MG63 (cell line): ENCODE data around the gene GNLY. TPM values are rescaled to one million over a fixed set of nuclear protein-coding genes. Genes with fewer than 3 reads are reported as not detected.

Source experiments
- DNase-seq: peaks from one replicate; pipeline ENCODE4 v3.0.0-alpha.2; 2020
- H3K27me3 ChIP-seq: fragments of 250-450 bp; sonication (Bioruptor Pico); 2 replicates; pipeline ENCODE4 v1.5.1; 2020; ENCODE audit warnings: mild to moderate bottlenecking, moderate library complexity
- H3K36me3 ChIP-seq: fragments of 250-450 bp; sonication (Bioruptor Pico); 2 replicates; pipeline ENCODE4 v1.5.1; 2020; ENCODE audit warnings: mild to moderate bottlenecking, moderate library complexity
- H3K4me3 ChIP-seq: fragments of 250-450 bp; sonication (Bioruptor Pico); 2 replicates; pipeline ENCODE4 v1.5.1; 2020; ENCODE audit warnings: mild to moderate bottlenecking, moderate library complexity
- H3K9me3 ChIP-seq: fragments of 250-450 bp; sonication (Bioruptor Pico); 2 replicates; pipeline ENCODE4 v1.5.1; 2020; ENCODE audit warnings: mild to moderate bottlenecking, moderate library complexity
- total RNA-seq: library from RNA; depleted of rRNA; stranded (reverse); fragments of >200 nt; shearing (Covaris generic); gene quantifications from 2 replicates; pipeline ENCODE4 v1.2.3, GENCODE V29; 2014; ENCODE audit warnings: low replicate concordance

The GNLY gene
- total RNA-seq, 1 experiment from 2014 or later = not detected

DNA sequence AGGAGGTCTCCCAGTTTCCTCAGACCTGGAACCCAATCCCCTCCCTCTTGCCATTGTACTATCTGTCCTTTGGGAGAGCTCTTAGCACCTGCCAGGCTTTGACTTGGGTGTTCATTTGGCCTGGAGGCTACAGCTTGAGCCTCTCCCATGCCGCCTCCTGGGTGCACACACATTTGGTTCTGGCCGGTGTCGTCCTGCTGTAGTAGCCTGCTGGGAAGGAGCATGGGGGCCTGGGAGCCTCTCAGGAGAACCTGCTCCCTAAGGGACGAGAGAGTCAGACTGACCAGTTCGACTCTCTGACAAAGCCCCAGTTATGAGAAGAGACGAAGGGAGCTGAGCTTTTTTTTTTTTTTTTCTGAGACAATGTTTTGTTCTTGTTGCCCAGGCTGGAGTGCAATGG lies 18.7 kb upstream of the GNLY start:
- H3K27me3 ChIP-seq = no peaks in the 10 kb centered on the region
- H3K9me3 ChIP-seq = no peaks in the 10 kb centered on the region
- no peaks in the 10 kb centered on the region for H3K36me3 ChIP-seq
- DNase-seq = no peak
- no peak overlapping the region for H3K4me3 ChIP-seq

DNA sequence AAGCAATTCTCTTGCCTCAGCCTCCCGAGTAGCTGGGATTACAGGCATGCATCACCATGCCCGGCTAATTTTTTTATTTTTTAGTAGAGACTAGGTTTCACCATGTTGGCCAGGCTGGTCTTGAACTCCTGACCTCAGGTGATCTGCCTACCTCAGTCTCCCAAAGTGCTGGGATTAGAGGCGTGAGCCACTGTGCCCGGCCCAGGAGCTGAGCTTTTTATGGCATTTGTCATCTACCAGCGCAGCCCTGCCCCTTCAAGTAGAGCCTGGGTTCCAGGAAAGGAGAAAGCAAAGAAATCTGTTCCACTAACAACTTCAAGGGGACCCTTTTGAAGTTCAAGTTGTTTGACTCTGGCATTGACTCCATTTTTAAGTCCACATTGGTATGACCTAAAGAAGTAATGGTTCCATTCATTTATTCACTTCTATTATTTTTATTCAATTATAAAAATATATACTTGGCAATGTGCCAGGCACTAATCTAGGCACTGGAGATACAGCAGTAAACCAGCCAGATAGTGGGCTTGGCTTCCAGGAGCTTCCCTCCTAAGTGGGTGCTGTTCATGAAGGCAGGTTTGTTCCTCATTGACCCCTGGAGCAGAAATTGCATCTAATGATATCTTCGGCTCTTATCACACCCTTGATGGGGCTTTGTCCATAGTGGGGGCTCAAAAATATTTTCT lies 18.2 kb upstream of the GNLY start:
- no peaks in the 10 kb centered on the region for H3K9me3 ChIP-seq
- H3K36me3 ChIP-seq = no peaks in the 10 kb centered on the region
- no peak overlapping the region for H3K4me3 ChIP-seq
- DNase-seq = no peak
- no peaks in the 10 kb centered on the region for H3K27me3 ChIP-seq

DNA sequence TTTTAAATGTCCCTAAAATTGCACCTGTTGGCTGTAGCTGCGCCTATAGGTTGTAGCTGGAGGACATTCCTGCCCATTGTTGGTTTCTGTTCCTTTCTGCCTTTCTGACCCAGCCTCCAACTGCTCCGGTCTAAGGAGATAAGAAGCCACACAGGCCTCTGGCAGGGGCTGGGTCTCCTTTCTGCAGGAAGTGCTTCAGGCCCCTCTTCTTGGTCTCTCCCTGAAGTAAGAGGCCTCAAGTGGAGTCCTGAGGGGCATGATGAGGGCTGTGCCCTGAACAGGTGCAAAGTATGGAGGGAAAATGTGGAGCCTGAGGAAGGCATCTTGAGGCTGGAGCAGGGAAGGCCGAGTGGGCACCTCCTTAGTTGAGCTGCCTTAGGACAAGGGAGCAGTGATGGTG lies 15.8 kb upstream of the GNLY start:
- DNase-seq = no peak
- Histone ChIP-seq H3K9me3 (no peaks in the 10 kb centered on the region), H3K4me3 (no peak overlapping the region), H3K27me3 (no peaks in the 10 kb centered on the region), H3K36me3 (no peaks in the 10 kb centered on the region)

- Histone ChIP-seq H3K9me3 (no peaks in the 10 kb centered on the region), H3K4me3 (no peak overlapping the region), H3K27me3 (no peaks in the 10 kb centered on the region), H3K36me3 (no peaks in the 10 kb centered on the region)
- peak; percentile 85 for DNase-seq
Measured at GRCh38 chr2:85678794-85679672, 15.1 kb upstream of the GNLY start.

GRCh38 chr2:85680707-85681371 lies 13.3 kb upstream of the GNLY start:
- no peaks in the 10 kb centered on the region for H3K9me3 ChIP-seq
- DNase-seq = no peak
- no peaks in the 10 kb centered on the region for H3K36me3 ChIP-seq
- H3K27me3 ChIP-seq = no peaks in the 10 kb centered on the region
- H3K4me3 ChIP-seq = no peak overlapping the region

DNA sequence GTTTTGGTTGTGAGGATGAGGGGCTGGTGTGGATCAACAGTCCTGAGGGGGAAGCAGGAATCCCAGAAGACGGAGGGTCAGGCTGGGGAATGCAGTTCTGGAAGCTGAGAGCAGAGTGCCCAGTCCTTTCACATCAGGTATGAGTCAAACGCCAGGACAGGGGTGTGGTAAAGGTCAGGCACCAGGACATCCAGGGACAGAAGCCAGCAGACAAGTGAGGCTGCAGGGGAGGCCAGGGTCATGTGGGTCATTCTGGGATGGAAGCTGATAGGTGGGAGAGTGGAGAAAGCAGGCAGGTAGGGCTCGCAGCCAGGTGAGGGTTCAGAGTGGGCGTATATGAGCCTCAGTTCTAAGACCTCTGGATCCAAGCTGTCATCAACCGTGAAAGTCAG lies 12.8 kb upstream of the GNLY start:
- peak; percentile 32 for DNase-seq

DNA sequence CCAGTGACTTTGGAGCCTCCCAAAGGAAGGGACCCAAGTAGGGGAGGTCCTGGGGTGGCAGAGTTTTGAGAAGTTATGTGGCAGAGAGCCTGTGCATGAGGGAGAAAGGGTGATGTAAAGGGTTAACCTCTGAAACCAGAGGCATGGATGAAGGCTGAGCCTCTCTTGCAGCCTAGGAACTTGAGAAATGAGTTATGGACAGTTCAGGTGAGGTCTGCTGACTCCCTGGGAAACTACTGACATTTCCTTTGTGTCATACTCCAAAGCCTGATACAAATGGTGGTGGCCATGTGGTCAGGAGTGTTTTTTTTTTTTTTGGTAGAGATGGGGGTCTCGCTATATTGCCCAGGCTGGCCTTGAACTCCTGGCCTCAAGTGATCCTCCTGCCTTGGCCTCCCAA lies 12.4 kb upstream of the GNLY start:
- Histone ChIP-seq H3K27me3 (no peaks in the 10 kb centered on the region), H3K36me3 (no peaks in the 10 kb centered on the region), H3K9me3 (no peaks in the 10 kb centered on the region), H3K4me3 (no peak overlapping the region)
- no peak for DNase-seq

More for the DNA sequence above, 12.8 kb upstream of the GNLY start:
- Histone ChIP-seq H3K4me3 (no peak overlapping the region), H3K27me3 (no peaks in the 10 kb centered on the region), H3K36me3 (no peaks in the 10 kb centered on the region), H3K9me3 (no peaks in the 10 kb centered on the region)

- H3K36me3 ChIP-seq = no peaks in the 10 kb centered on the region
- H3K27me3 ChIP-seq = no peaks in the 10 kb centered on the region
- no peak for DNase-seq
- H3K4me3 ChIP-seq = no peak overlapping the region
- no peaks in the 10 kb centered on the region for H3K9me3 ChIP-seq
Measured at GRCh38 chr2:85682378-85682777, 11.8 kb upstream of the GNLY start.

DNA sequence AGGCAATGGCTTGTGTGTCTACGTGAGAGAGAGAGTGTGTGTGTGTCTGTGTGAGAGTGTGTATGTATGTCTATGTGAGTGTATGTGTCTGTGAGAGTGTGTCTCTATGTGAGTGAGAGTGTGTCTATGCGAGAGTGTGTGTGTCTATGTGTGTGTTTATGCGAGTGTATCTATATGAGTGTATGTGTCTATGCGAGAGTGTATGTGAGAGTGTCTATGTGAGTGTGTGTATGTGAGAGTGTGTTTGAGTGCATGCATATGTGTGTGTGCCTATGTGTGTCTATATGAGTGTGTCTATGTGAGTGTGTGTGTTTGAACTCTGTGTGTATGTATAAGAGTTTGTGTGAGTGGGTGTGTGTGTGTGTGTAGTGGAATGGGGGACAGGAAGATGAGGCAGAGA lies 9.8 kb upstream of the GNLY start:
- Histone ChIP-seq H3K4me3 (no peak overlapping the region), H3K36me3 (no peaks in the 10 kb centered on the region), H3K9me3 (no peaks in the 10 kb centered on the region), H3K27me3 (no peaks in the 10 kb centered on the region)
- no peak for DNase-seq

GRCh38 chr2:85684806-85685205 lies 9.4 kb upstream of the GNLY start:
- no peaks in the 10 kb centered on the region for H3K9me3 ChIP-seq
- no peak for DNase-seq
- no peak overlapping the region for H3K4me3 ChIP-seq
- no peaks in the 10 kb centered on the region for H3K36me3 ChIP-seq
- H3K27me3 ChIP-seq = no peaks in the 10 kb centered on the region

DNA sequence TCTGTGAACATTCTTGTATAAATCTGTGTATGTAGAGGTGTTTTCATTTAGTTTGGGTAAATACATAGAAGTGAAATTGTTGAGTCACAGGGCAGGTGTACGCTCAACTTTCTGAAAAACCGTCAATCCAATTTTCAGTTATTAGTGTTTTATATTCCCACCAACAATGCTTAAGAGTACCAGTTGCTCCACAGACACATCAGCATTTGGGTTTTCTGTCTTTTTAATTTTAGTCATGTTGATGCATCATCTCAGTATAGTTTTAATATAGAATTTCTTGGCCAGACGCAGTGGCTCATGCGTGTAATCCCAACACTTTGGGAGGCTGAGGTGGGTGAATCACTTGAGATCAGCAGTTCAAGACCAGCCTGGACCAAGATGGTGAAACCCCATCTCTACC lies 3.2 kb upstream of the GNLY start:
- no peaks in the 10 kb centered on the region for H3K27me3 ChIP-seq
- no peaks in the 10 kb centered on the region for H3K36me3 ChIP-seq
- DNase-seq = no peak
- no peak overlapping the region for H3K4me3 ChIP-seq
- H3K9me3 ChIP-seq = no peaks in the 10 kb centered on the region

GRCh38 chr2:85692039-85692645 lies 2.0 kb upstream of the GNLY start:
- DNase-seq = no peak
- Histone ChIP-seq H3K4me3 (no peak overlapping the region), H3K27me3 (no peaks in the 10 kb centered on the region), H3K9me3 (no peaks in the 10 kb centered on the region), H3K36me3 (no peaks in the 10 kb centered on the region)

DNA sequence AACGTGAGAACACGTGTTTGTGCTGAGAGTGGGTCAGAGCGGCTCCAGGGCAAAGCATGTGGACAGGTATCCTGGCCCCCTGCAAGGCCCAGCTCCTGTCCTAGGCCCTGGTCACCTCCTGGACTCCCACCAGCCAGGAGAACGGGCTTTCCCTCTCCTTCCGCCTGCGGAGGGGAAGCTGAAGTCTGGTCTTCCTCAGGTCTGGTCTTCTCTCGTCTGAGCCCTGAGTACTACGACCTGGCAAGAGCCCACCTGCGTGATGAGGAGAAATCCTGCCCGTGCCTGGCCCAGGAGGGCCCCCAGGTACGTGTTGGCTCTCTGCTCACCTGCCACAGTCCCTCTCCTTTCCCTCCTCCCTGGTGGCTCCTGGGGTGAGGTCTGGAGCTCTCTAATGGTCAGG lies 963 bp downstream of the GNLY start:
- H3K4me3 ChIP-seq = no peak overlapping the region
- no peaks in the 10 kb centered on the region for H3K36me3 ChIP-seq
- H3K9me3 ChIP-seq = 0 out of 2 replicates have a peak, but pooled peaks cover 2% of the 10 kb centered on the region
- H3K27me3 ChIP-seq = no peaks in the 10 kb centered on the region
- no peak for DNase-seq

DNA sequence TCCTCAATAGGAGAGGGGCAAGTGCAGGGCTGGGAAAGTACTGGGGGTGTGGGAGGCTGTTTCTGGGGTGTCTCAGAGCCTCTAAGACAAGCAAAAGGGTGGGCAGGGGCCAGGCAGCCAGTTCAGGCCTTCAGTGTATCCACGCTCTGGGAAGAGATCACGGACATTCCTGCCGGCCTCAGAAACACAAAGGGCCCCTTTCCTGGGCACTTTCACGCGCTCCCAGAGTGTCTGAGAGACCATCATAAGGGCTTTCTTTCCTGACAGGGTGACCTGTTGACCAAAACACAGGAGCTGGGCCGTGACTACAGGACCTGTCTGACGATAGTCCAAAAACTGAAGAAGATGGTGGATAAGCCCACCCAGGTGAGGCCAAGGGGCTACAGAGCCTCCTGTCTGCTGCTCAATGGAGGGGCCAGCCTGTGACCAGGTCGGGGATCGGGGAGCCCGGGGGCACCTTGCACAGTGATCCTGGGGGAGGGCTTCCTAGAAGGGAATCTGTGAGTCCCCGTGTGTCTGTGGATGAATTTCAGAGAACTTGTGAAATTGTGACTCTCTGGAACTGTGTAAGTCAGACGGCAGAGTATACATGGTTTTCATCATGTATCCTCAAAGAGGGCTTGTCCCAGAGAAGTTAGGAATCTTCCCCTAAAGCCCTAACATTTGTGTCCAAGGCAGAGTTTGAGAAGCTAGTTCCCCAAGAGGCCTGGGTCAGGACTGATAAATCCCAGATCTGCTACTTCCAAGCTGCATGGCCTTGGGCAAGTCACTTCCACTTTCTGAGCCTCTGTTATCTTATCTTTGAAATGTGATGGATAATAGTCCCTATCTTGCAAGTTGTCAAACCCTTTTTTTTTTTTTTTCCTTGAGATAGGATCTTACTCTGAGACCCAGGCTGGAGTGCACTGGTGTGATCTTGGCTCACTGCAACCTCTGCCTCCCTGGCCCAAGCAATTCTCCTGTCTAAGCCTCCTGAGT lies 1.8 kb downstream of the GNLY start:
- Histone ChIP-seq H3K36me3 (no peaks in the 10 kb centered on the region), H3K9me3 (0 out of 2 replicates have a peak, but pooled peaks cover 2% of the 10 kb centered on the region), H3K4me3 (no peak overlapping the region), H3K27me3 (no peaks in the 10 kb centered on the region)
- DNase-seq = no peak

DNA sequence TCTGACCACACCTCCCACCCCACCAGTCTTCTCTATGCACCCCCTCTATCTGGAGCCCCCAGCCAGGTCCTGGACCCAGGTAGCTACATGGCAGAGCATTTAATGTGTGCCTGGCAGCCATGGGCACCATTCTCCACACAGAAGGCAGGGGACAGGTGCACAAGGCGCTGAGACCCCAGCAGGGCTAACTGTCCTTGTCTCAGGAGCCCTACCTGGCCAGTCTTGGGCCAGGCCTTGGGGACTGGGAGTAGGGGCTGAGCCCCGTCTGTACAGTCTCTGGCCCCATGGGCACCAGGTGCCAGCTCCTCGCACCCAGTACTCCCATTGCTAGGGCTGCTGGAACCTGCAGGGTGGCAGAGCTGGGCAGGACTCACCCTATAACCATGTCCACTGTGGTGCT lies 2.9 kb downstream of the GNLY start:
- no peaks in the 10 kb centered on the region for H3K36me3 ChIP-seq
- H3K27me3 ChIP-seq = no peaks in the 10 kb centered on the region
- H3K4me3 ChIP-seq = no peak overlapping the region
- no peak for DNase-seq
- H3K9me3 ChIP-seq = 0 out of 2 replicates have a peak, but pooled peaks cover 2% of the 10 kb centered on the region

- Histone ChIP-seq H3K4me3 (no peak overlapping the region), H3K9me3 (0 out of 2 replicates have a peak, but pooled peaks cover 2% of the 10 kb centered on the region), H3K27me3 (no peaks in the 10 kb centered on the region)
Measured at GRCh38 chr2:85697716-85698115, 3.6 kb downstream of the GNLY start.

More at GRCh38 chr2:85697716-85698115, 3.6 kb downstream of the GNLY start:
- H3K36me3 ChIP-seq = no peaks in the 10 kb centered on the region
- DNase-seq = no peak
